ENCODE data around the gene CCDC57.
A peak's percentile ranks its signal among the peaks of the same experiment; 100 is the strongest.

The CCDC57 gene

DNA sequence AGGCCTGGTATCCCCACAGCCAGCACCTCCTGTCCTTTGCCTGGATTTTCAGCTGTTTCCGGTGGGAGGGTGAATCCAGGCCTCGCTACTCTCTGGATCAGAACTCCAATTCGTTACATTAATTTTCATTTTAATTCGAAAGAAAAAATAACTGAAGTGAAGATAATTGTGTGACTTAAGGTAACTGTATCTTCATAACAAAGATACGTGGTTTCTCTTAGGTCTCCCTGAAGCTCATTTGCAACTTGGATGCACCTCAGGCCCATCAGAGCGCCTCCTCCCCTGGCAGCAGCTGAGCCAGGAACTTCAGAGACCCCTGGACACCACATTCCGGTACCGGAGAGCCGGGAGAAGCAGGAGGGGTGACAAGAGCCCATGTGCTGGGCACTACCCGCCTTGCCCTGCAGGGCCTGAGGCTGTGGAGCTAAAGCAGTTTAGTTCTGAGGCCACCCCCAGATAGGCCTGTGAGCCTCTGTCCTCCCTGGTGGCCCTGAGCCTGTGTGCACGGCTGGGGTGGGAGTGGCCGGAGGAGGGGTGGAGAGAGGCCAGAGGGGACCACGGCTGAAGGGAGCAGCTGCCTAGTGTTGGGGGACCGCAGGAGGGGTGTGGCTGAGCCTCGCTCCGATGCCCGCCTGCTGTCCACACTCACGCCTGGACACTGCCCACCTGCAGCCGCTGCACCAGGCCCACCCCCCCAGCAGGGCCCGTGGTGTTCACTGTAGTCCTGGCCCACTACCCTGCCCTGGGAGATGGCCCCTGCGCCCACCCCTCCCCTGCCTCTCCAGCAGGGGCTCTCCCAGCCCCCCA, 135.7 kb downstream of the CCDC57 start:
- DNase-seq: no peak

GRCh38 chr17:82076018-82076784, 136.4 kb downstream of the CCDC57 start:
- no peak for DNase-seq

DNA sequence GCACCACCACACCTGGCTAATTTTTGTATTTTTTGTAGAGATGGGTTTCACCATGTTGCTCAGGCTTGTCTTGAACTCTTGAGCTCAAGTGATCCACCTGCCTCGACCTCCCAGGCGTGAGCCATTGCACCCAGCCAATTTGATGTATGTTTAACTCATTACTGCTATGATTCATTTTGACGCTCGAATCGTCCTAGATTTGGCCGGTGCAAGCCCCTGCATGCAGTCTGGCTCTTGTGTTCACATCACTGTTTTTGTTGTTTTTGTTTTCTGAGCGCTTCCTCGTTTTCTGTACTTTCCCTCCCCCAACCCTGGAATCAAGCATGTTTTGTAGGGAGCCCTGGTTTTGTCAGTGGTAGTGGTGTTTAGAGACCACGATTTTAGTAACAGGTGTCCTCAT, 139.2 kb downstream of the CCDC57 start:
- DNase-seq: no peak

- DNase-seq: no peak
Measured at GRCh38 chr17:82072827-82073226, 139.8 kb downstream of the CCDC57 start.

GRCh38 chr17:82070611-82071010, 142.0 kb downstream of the CCDC57 start:
- DNase-seq: no peak

DNA sequence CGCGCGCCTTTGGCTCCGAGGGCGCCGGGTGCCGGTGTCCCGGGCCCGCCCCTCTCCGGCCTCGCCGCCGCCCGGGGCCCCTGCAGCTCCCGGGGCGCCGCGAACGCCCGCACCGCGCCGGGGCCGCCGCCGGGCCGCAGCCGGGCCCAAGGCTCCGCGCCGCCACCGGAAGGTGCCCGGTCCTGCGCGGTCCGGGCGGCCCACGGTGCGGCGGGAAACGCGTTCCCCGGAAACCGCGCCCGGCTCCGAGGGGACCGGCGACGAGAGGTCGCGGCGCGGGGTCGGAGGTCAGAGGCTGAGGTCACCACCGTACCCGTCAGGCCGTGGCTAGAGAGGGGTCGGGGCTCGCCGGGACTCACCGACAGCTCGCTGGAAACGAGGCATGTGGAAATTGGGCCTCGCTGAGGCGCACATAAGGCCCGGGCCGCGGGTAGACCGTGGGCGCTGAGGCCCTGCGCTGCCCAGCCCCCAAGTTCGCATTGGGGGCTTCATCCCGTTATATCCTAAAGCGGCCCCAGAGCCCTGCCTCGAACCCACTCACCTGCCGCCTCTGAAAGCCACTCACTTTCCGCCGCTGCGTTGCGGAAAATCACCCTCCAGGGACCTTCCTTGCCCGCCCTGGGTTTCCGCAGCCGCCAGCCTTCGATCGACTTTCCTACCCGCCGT, 146.9 kb downstream of the CCDC57 start, which contains the start of gene DUS1L:
Gene DUS1L, minus strand, starts transcription at position 167 of the 666 bp plus-strand sequence. CDS start 745 bp downstream, outside the sequence.
- DNase-seq: peak; percentile 78 to 93 (median 88)

- peak in 2 of 3 donors; percentile 59 to 73 for DNase-seq
Measured at GRCh38 chr17:82065193-82065637, 147.4 kb downstream of the CCDC57 start.

DNA sequence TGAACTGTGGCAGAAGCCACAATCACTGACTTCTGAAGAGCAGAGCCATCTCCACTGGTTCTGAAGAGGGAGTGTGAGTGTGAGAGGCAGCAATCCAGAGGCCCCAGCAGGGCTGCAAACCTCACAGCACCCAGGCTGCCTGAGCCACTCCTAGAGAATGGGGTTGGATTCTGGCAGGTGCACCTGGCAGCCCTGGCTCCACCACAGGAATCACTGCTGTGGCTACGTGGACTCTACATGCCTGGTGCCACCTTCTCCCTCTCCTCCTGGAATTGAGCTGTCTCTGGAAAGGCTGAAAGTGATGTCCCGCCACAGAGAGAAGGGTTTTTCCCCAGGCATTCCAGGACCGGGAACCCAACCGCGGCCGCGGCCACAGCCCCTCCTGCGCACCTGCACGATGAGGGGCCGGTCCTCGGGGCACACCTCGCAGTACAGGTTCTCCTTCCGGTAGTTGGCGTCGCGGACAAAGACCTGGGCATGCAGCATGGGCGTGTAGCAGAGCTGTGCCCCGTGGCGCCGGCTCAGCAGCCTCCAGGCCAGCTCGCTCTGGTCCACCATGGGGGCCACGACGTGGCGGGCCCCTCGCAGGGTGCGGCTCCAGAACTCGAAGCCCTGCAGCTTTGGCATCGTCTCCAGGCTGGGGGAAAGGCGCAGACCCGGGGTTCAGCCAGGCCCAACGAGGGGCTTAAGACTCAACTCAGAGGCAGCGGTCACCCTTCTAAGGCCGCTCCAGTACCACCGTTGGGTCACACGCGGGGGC, 148.0 kb downstream of the CCDC57 start:
- no peak for DNase-seq

GRCh38 chr17:82063424-82064415, 148.9 kb downstream of the CCDC57 start:
- DNase-seq: no peak

GRCh38 chr17:82062984-82063368, 149.7 kb downstream of the CCDC57 start:
- no peak for DNase-seq

DNA sequence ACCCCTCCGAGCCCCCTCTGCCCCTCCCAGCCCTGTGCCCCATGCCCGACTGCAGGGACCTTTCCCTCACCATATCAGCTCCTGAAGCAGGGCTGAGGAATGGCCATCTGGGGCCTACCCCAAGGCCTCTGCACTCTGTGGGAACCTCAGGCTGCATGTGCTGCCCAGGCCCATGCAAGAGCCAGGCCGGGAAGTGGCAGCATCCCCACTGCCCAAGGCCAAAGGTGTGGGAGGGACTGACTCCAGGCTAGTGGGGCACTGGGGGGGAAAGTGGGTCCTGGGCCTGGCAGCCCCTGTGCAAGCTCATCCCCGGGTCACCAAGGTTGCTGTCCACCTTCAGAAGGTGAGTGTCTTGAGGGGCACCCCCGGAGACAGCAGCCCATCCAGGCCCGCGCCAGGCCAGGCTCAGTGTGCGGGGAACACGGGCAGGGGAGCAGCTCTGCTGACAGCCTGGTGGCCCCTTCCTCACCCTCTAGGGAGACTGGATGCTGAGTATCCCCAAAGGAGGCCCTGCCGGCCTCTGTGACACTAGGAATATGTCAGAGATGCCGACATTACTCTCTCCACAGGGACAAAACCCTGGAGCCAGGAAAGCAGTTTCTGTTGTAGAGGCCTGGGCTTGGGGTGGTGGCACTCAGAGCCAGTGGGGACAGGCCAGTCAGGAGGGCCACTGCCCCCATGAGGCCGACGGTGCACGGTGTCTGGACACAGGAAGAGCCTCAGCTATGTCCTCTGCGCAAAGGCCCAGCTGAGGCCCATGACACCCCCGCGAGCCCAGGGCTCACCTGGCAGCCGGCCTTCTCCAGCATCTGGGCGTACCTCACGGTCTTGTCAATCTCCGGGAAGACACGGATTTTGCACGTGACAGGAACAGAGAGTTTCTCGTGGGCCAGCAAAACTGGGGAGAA, 150.3 kb downstream of the CCDC57 start:
- peak in 1 of 3 donors; percentile 25 for DNase-seq

DNA sequence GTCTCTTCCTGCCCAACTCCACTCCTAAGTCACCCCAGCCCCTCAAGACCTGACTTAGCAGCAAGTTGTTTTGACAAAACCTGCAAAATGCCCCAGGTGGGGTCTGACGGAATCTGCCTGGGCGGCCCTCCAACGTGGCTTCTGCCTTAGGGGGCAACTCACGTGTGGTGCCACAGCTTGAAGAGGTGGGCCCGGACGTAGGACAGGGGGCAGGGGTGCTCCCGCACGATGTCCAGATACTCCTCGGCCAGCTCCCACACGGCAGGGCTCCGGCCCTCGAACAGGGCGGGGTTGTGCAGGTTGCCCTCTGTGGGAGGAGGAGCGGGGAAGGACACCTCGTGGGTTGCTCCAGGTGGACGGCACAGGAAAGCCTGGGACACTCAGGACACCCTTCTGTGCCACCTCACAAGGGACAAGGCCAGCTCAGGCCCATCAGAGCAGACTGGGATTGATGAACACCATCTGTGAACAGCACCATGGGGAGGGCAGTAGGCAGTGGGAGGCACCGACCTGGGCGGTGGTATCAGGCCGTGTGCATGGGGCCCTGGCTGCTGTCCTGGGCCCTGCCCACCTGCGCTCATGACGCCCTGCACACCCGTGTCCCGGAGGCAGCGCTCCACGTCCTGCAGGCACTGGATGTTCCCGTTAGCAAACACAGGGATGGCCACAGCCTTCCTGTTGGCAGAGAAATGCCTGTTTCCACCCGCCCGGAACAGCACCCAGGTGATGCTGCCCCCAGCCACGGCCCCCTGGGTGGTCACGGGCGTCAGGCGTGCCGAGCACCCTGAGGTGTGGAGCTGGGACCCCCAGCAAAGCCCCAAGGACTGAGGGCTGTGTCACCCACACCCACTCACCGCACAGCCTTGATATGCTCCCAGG, 151.4 kb downstream of the CCDC57 start:
- DNase-seq: no peak

DNA sequence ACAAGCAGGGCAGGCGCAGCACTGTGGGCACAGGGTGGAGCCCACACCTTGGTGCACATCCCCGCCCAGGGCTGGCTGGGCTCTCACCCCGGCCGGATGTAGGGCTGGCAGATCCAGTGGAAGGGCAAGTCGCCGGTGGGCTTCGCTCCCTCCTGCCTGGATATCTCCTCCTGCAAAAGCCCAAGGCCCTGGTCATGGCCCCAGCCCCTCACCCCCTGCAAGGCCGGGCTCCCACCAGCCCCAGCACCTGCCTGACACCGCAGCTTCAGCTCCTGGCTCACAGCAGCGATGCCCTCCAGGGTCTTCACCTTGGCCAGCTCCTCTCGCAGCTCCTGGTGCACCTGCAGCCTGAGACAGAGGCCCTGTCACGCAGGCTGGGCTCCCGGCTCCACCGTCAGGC, 152.0 kb downstream of the CCDC57 start:
- DNase-seq: no peak

- no peak for DNase-seq
Measured at GRCh38 chr17:82060001-82060380, 152.7 kb downstream of the CCDC57 start.

GRCh38 chr17:82059272-82060000, 153.2 kb downstream of the CCDC57 start:
- DNase-seq: no peak

- DNase-seq: no peak
Measured at GRCh38 chr17:82058855-82059249, 153.8 kb downstream of the CCDC57 start.

DNA sequence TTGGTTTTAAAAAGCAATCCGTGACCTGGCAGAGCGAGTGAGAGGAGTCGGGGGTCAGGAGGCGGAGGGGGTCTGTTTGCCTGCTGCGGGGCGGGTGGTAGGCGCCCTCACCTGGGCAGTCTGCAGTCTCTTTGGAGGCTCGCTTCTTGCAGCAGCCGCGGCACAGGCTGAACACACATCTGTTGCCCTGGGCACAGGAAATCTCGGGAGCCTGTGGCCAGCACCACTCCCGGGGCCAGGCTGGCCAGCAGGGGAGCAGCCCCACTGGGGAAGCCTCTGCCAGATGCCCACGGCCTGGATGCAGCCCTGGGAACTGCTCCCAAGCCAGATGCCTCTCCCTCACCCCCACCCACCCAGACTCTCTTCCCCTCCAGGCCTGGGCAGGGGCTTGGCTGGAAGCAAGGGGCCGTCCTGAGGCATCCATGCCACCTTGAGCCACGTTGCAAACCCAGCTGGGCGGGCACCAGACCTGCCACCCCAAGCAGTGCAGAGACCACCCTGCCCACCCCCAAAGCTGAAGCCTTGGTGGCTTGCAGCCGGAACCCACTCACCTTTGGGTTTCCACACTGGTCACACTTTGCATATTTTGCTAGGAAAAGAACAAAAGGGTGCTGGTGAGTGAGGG, 154.3 kb downstream of the CCDC57 start:
- no peak for DNase-seq

Measured in suppressor macrophage treated with lipopolysaccharide for 1 hour (primary cell).